Upper lobe of left lung (tissue), 6 donors: ENCODE measurements around the gene STIM2. TPM values are rescaled to one million over a fixed set of nuclear protein-coding genes. Genes with fewer than 3 reads are reported as not detected.

Experiments
- ATAC-seq, 2 donors: fragments of 200-7000 bp; cut with Tn5 transposase; one replicate each; pipeline ENCODE4 v1.9.1; 2022; ENCODE audit warnings: mild to moderate bottlenecking in 2 of 2, moderate library complexity in 2 of 2; ENCODE audit not compliant: low FRiP score in 2 of 2
- DNase-seq, 2 donors: peaks; one replicate each; pipeline ENCODE4 v3.0.0-alpha.2; 2019 to 2020
- H3K27ac ChIP-seq, 4 donors: fragments of 200-600 bp; sonication (generic); one replicate each; pipeline ENCODE4 v1.5.1; 2016 to 2019
- H3K27me3 ChIP-seq, 4 donors: fragments of 200-600 bp; sonication (generic); one replicate each; pipeline ENCODE4 v1.5.1; 2017 to 2019
- H3K36me3 ChIP-seq, 4 donors: fragments of 200-600 bp; sonication (generic); one replicate each; pipeline ENCODE4 v1.5.1; 2016 to 2019
- H3K4me1 ChIP-seq, 4 donors: fragments of 200-600 bp; sonication (generic); one replicate each; pipeline ENCODE4 v1.5.1; 2018 to 2019
- H3K4me3 ChIP-seq, 4 donors: fragments of 200-600 bp; sonication (generic); one replicate each; pipeline ENCODE4 v1.5.1; 2017 to 2019; ENCODE audit warnings: mild to moderate bottlenecking in 2 of 4, moderate library complexity in 1 of 4
- H3K9me3 ChIP-seq, 4 donors: fragments of 200-600 bp; sonication (generic); one replicate each; pipeline ENCODE4 v1.5.1; 2018 to 2019
- EP300 ChIP-seq, 4 donors: sonication (generic); formaldehyde crosslinking; IDR thresholded peaks; one replicate each; pipeline ENCODE4 v1.5.1; 2017; ENCODE audit warnings: antibody characterized with exemption in 4 of 4, control low read depth in 2 of 4
- POLR2A ChIP-seq, 4 donors: fragments of 450-650 bp; IDR thresholded peaks; one replicate each; pipeline ENCODE4 v1.5.1; 2016 to 2017; ENCODE audit warnings: antibody characterized with exemption in 4 of 4, mild to moderate bottlenecking in 2 of 4
- POLR2AphosphoS5 ChIP-seq, 2 donors: sonication (generic); formaldehyde crosslinking; IDR thresholded peaks; one replicate each; pipeline ENCODE4 v1.5.1; 2017; ENCODE audit warnings: antibody characterized with exemption in 2 of 2
- WGBS, 2 donors: methylation state at CpG; one replicate each; pipeline ENCODE4 v1.1.5; 2017 to 2018; 5-methylcytosine and 5-hydroxymethylcytosine counted together
- total RNA-seq, 6 donors: library from RNA; depleted of rRNA in 4 of 6; stranded (reverse); fragments of >200 nt in 4 of 6; gene quantifications; one replicate each; pipeline versions ENCODE4 v1.1.0 to v1.2.1, GENCODE V29; 2016 to 2021
- TF ChIP-seq, protein P1 (sequence below), 6 experiments: fragments of 450-650 bp in 4 of 6; fragments of 200-600 bp in 2 of 6; sonication (generic) in 2 of 6; IDR thresholded peaks; one replicate each; pipeline ENCODE4 v1.5.1; 2016 to 2019; ENCODE audit warnings: antibody characterized with exemption in 6 of 6
- donor health status: DM: no; HTN: no; CAD: no; lungs with moderate emphysema.
- donor health status: DM: no; HTN: yes; CAD: no; lungs with severe emphysema.

Gene STIM2
- total RNA-seq, 6 donors from 2014 or later, result 21.6 to 54.3 (median 37.8) TPM

DNA sequence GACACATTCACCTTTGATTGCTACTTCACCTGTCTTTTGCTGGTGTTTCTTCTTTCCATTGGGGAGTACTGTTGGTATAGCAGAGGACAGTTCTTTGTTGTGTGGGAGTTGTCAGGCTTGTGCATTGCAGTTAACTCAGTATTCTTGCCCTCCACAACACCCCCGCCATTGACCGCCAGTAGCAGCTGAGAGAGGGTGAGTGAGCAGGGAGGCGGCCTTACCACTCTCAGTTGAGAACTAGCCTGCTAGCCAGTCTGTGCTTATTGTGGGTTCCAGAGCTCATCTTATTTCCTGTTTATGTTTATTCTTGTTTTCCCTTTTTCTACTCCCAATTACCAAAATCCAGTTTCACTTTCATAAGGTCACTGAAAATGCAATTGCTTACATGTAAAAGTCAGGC, 52.2 kb downstream of the STIM2 start:
- DNase-seq, result no peak
- Histone ChIP-seq H3K4me1 (peaks cover 12 to 30% (median 15%) of the 10 kb centered on the region in 4 donors), H3K4me3 (no peak overlapping the region), H3K27ac (no peak overlapping the region), H3K27me3 (no peaks in the 10 kb centered on the region), H3K36me3 (no peaks in the 10 kb centered on the region), H3K9me3 (no peaks in the 10 kb centered on the region)
- ATAC-seq, result no peak
- TF ChIP-seq POLR2AphosphoS5 (IDR thresholded peaks at IDR 0.05), result no peak
- TF ChIP-seq, protein P1, sequence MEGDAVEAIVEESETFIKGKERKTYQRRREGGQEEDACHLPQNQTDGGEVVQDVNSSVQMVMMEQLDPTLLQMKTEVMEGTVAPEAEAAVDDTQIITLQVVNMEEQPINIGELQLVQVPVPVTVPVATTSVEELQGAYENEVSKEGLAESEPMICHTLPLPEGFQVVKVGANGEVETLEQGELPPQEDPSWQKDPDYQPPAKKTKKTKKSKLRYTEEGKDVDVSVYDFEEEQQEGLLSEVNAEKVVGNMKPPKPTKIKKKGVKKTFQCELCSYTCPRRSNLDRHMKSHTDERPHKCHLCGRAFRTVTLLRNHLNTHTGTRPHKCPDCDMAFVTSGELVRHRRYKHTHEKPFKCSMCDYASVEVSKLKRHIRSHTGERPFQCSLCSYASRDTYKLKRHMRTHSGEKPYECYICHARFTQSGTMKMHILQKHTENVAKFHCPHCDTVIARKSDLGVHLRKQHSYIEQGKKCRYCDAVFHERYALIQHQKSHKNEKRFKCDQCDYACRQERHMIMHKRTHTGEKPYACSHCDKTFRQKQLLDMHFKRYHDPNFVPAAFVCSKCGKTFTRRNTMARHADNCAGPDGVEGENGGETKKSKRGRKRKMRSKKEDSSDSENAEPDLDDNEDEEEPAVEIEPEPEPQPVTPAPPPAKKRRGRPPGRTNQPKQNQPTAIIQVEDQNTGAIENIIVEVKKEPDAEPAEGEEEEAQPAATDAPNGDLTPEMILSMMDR (IDR thresholded peaks at IDR 0.05), result no peak
- no peak for TF ChIP-seq POLR2A (IDR thresholded peaks at IDR 0.05)
- no peak for TF ChIP-seq EP300 (IDR thresholded peaks at IDR 0.05)
- WGBS, 2 donors, result 48 to 53% methylated on average over 3 of the region's 3 CpGs

DNA sequence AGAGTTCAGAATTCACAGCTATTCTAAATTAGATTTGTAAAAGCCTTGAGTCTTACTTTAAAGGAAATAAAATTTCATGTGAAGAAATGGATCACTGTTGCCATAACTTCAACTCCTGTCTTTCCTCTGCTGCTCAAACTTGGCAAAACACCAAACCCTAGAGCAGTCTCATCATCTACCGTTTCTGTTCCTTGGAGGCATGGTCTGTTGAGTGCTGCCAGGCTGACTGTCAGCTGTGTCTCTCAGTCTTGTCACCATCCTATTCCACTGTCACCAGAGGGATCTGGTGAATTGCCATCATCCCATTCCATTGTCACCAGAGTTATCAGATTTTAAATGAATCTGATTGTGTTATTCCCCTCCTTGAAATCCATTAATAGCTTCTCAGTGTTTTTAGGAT, 55.6 kb downstream of the STIM2 start:
- no peaks in the 10 kb centered on the region for H3K9me3 ChIP-seq

DNA sequence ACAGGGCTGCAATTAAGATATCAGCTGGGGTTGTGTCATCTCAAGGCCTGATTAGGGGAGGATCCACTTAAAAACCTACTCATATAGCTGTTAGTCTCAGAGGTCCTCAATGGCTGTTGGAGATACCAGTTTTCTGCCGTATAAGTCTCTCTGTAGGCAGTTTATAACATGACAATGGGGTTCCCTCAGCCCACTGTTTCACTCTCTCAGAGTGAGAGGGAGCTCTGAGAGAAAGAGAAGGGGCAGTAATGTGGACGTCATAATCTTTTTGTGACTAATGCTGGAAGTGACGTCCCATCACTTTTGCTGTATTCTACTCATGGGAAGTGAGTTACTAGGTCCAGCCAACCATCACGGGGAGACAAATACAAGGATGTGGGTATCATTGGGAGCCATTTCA, 70.3 kb downstream of the STIM2 start:
- 88 to 96% methylated on average over 4 of the region's 4 CpGs for WGBS, 2 donors
- Histone ChIP-seq H3K9me3 (no peaks in the 10 kb centered on the region), H3K4me3 (no peak overlapping the region), H3K4me1 (peaks cover 0 to 14% (median 2%) of the 10 kb centered on the region in 4 donors), H3K36me3 (no peaks in the 10 kb centered on the region), H3K27me3 (no peaks in the 10 kb centered on the region), H3K27ac (peak overlapping the region in 1 of 4 donors; percentile 40)
- TF ChIP-seq POLR2A (IDR thresholded peaks at IDR 0.05), result no peak
- TF ChIP-seq POLR2AphosphoS5 (IDR thresholded peaks at IDR 0.05), result no peak
- TF ChIP-seq EP300 (IDR thresholded peaks at IDR 0.05), result no peak
- TF ChIP-seq, protein P1 (IDR thresholded peaks at IDR 0.05), result no peak
- DNase-seq (no peak), ATAC-seq (no peak)

More for the DNA sequence above, 55.6 kb downstream of the STIM2 start:
- Histone ChIP-seq H3K27ac (no peak overlapping the region), H3K27me3 (no peaks in the 10 kb centered on the region), H3K4me3 (no peak overlapping the region), H3K4me1 (peaks cover 5 to 25% (median 11%) of the 10 kb centered on the region in 4 donors), H3K36me3 (peaks cover 0 to 16% (median 9%) of the 10 kb centered on the region in 4 donors)
- no peak for DNase-seq
- WGBS, 2 donors, result 6 to 22% methylated on average over 1 of the region's 1 CpG
- TF ChIP-seq, protein P1 (IDR thresholded peaks at IDR 0.05), result no peak
- TF ChIP-seq EP300 (IDR thresholded peaks at IDR 0.05) (no peak), POLR2AphosphoS5 (IDR thresholded peaks at IDR 0.05) (no peak), POLR2A (IDR thresholded peaks at IDR 0.05) (no peak)
- no peak for ATAC-seq

DNA sequence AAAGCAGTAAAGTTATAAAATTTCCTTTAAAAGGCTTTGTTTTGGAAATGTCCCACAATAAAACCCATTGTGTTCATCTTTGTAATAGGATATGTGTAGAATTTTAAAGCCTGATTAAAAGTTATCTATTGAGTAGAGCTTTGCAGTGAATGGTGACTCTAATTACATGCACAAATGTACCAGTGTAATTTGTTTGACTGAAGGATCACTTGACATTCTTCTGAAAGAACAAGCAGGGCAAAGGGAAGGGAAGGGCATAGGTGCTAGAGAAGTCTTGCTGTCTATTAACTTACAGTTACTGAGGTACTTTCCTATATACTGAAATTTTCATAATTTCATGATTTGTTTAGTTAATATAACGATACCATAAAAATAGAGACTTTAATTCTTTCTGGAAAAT, 70.8 kb downstream of the STIM2 start:
- peak in 1 of 2 donors; percentile 77 for ATAC-seq

More for the DNA sequence above, 70.8 kb downstream of the STIM2 start:
- H3K27ac ChIP-seq, result no peak overlapping the region
- no peak overlapping the region for H3K4me3 ChIP-seq
- no peak for DNase-seq
- peaks cover 0 to 14% (median 2%) of the 10 kb centered on the region in 4 donors for H3K4me1 ChIP-seq
- H3K9me3 ChIP-seq, result no peaks in the 10 kb centered on the region
- WGBS, 2 donors, result 73 to 86% methylated on average over 1 of the region's 1 CpG
- no peaks in the 10 kb centered on the region for H3K27me3 ChIP-seq
- TF ChIP-seq, protein P1 (IDR thresholded peaks at IDR 0.05), result no peak
- TF ChIP-seq EP300 (IDR thresholded peaks at IDR 0.05), result no peak
- no peak for TF ChIP-seq POLR2AphosphoS5 (IDR thresholded peaks at IDR 0.05)
- no peak for TF ChIP-seq POLR2A (IDR thresholded peaks at IDR 0.05)
- H3K36me3 ChIP-seq, result no peaks in the 10 kb centered on the region
